NB4 (cell line): ENCODE data around the gene KIAA1671.
"Not testable (repeated sequence)": the region's sequence is repeated elsewhere in the genome, so short reads cannot be mapped to it uniquely, and the experiment has no call there.

Experiments
- DNase-seq: peaks from one replicate; pipeline ENCODE4 v3.0.0; 2010; ENCODE audit warnings: low read depth
- H3K4me3 ChIP-seq: one replicate; pipeline ENCODE4 v1.5.1; 2011; ENCODE audit warnings: mild to moderate bottlenecking, low read depth, low read length, moderate library complexity
- CTCF ChIP-seq: IDR thresholded peaks from one replicate; pipeline ENCODE4 v1.5.1; 2012; ENCODE audit warnings: low read depth, low read length
- MAX ChIP-seq: IDR thresholded peaks from 2 replicates; pipeline ENCODE4 v1.6.1; 2011; ENCODE audit warnings: low read depth, low read length
- MYC ChIP-seq: IDR thresholded peaks from 2 replicates; pipeline ENCODE4 v1.6.1; 2011; ENCODE audit warnings: low read depth, low read length
- POLR2A ChIP-seq: IDR thresholded peaks from 2 replicates; pipeline ENCODE4 v1.6.1; 2011; ENCODE audit warnings: mild to moderate bottlenecking; ENCODE audit not compliant: insufficient read length; ENCODE audit errors: extremely low read depth

The KIAA1671 gene

GRCh38 chr22:25201557-25202273, 249.2 kb downstream of the KIAA1671 start:
- TF ChIP-seq MAX (no peak), MYC (no peak), POLR2A (no peak)
- no peak overlapping the region for H3K4me3 ChIP-seq
- DNase-seq = no peak

GRCh38 chr22:25202290-25202921, 249.9 kb downstream of the KIAA1671 start:
- no peak overlapping the region for H3K4me3 ChIP-seq
- TF ChIP-seq POLR2A = no peak
- peak; percentile 86 for TF ChIP-seq CTCF
- no peak for TF ChIP-seq MYC
- DNase-seq = peak; percentile 62

GRCh38 chr22:25203082-25203481, 250.6 kb downstream of the KIAA1671 start:
- no peak for TF ChIP-seq MYC
- no peak for TF ChIP-seq CTCF
- no peak for TF ChIP-seq POLR2A
- TF ChIP-seq MAX = no peak
- DNase-seq = no peak
- H3K4me3 ChIP-seq = no peak overlapping the region

GRCh38 chr22:25204547-25204946, 252.0 kb downstream of the KIAA1671 start:
- not testable (repeated sequence) for H3K4me3 ChIP-seq, DNase-seq

- DNase-seq = no peak
- TF ChIP-seq MAX (no peak), CTCF (no peak), MYC (no peak), POLR2A (no peak)
- no peak overlapping the region for H3K4me3 ChIP-seq
Measured at GRCh38 chr22:25205847-25206246, 253.3 kb downstream of the KIAA1671 start.

GRCh38 chr22:25206998-25207397, 254.5 kb downstream of the KIAA1671 start:
- no peak for DNase-seq
- H3K4me3 ChIP-seq = no peak overlapping the region
- TF ChIP-seq POLR2A = no peak
- TF ChIP-seq CTCF = no peak
- no peak for TF ChIP-seq MAX
- TF ChIP-seq MYC = no peak
